A172 (cell line): ENCODE measurements around the gene GJB5. TPM values are rescaled to one million over a fixed set of nuclear protein-coding genes. Genes with fewer than 3 reads are reported as not detected.

Experiments
- DNase-seq: peaks from one replicate; pipeline ENCODE4 v3.0.0-alpha.2; 2015; ENCODE audit warnings: low spot score
- total RNA-seq: library from RNA; depleted of rRNA; stranded (reverse); fragments of >200 nt; shearing (Covaris generic); gene quantifications from 2 replicates; pipeline ENCODE4 v1.2.3, GENCODE V29; 2014; rRNA removed

GJB5 gene
- total RNA-seq, 1 experiment from 2014 or later = not detected

DNA sequence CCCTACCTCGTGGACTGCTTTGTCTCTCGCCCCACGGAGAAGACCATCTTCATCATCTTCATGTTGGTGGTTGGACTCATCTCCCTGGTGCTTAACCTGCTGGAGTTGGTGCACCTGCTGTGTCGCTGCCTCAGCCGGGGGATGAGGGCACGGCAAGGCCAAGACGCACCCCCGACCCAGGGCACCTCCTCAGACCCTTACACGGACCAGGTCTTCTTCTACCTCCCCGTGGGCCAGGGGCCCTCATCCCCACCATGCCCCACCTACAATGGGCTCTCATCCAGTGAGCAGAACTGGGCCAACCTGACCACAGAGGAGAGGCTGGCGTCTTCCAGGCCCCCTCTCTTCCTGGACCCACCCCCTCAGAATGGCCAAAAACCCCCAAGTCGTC, 39.9 kb downstream of the GJB5 start:
- no peak for DNase-seq

DNA sequence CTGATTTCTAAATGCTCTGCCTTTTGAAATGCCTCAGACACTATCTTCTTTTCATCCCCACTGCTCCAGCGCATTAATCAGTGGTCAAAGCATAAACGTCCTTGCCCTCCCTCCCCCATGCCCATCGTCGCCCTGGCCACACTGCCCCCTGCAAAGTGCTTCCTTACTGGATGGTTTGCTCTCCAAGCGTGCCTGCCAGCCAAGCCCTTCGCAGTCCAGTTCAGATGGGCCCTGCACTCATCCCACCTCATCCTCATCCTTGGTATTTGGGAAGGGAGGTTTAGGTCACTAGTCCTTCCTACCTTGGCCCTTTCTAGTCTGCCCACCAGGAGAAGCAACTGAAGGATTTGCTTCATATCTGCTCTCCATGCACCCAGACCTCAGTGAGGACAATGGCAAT, 41.1 kb downstream of the GJB5 start:
- DNase-seq = no peak

DNA sequence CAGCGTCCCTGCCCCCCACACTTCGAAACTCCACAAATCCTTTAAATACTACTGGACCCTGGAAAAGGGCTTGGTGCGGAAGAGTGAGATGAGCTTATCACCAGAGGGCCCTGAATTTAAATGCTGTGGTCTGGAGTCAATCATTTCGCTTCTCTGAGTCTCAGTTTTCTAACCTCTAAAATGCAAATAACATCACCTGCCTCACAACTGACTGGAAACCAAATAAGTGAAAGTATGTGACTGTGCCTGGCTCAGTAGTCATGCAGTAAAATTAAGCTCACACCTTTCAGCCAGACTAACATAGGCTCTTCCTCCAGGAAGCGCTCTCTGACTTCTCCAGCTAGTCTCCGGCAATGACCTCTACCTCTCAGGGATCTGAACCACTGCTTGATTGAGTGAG, 42.1 kb downstream of the GJB5 start:
- no peak for DNase-seq

DNA sequence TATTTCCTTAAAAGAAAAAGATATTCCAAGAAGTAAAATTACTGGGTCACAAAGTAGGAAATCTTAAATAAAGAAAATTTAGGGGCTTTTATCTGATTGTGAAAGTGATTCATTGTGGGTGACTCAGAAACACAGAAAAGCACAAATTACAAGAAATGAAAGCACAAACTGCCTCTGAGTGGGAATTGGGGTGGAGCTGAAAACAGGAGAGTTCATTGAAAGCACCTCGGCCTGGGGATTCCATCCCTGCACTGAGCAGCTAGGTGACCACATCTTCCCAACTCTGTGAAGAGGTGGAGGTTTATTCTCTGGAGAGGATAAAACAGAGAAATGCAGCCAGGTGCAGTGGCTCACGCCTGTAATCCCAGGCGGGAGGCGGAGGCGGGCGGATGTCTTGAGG, 45.4 kb downstream of the GJB5 start:
- DNase-seq = peak; percentile 38

DNA sequence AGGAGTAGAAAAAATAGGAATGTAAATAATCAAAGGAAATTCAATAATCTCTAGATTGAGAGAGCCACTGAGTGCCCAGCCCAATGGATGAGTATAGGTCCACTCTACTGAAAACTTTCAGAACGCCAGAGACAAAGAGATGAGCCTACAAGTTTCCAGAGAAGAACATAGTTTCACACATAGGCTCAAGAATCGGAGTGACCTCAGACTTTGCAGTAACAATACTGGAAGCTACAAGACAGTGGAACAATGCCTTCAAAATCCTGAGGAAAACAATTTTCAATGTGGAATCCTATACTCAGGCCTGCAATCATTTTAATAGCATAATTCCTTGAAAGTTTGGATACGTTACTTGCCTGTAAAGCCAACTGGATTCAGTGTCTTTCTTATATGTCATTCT, 48.9 kb downstream of the GJB5 start:
- DNase-seq = no peak

DNA sequence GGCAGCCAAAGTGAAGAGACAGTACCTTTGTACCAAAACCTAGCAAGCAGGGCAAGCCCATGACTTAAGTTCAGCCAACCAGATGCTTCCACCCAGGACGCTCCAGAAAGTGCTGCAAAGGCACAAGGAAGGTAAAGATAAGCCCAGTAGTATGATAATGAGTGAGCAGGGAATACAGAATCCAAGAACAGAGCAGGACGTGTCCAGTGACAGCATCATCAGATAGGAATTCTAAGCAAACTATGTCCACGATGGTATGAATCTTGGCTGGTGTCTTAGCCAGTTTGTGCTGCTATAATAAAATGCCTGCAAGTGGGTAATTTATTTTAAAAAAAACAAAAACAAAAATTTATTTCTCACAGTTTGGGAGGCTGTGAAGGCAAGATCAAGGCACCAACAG, 51.5 kb downstream of the GJB5 start:
- peak; percentile 6 for DNase-seq

Other genes with a start within 250 kb of the GJB5 start
- not detected in 2 replicates for gene GJB4, start 4.7 kb downstream of the GJB5 start, total RNA-seq
- gene GJB3, start 26.2 kb downstream of the GJB5 start, total RNA-seq = 0.74 and 1.6 TPM in 2 replicates
- not detected in 2 replicates for gene GJA4, start 38.0 kb downstream of the GJB5 start, total RNA-seq
- gene SMIM12, start 104.7 kb downstream of the GJB5 start, total RNA-seq = 31.1 and 31.5 TPM in 2 replicates
- gene DLGAP3, start 174.6 kb downstream of the GJB5 start, total RNA-seq = 0.72 TPM in 1 of 2 replicates, not detected in the other
- gene TMEM35B, start 230.3 kb downstream of the GJB5 start, total RNA-seq = 19.7 and 30.6 TPM in 2 replicates